ENCODE results near the gene NMD3. TPM values are rescaled to one million over a fixed set of nuclear protein-coding genes. Genes with fewer than 3 reads are reported as not detected.

NMD3 gene
- total RNA-seq, 1 donor from 2014 or later: 47.4 TPM

DNA sequence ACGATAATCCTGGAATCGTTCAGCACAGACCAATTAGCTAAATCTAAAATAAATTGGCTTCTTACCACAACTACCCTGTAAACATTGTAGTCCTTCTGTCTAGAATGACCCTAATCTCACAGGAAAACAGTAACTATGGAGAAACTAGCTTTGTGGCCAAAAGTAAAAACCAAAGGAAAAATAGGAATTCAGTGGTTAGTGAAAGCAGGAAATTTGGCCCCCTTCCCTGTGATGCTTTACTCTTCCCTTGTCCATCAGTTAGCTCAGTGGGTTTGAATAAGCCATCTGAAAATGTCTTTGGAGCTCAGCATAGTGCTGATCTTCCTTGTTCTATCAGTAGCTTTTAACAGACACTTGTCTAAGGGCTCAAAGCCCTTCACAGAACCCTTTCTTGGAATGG is 1.6 kb downstream of the NMD3 start:
- intact Hi-C loops (cut with DNase I): no loop called here
- ATAC-seq (ENCODE audit: poor library complexity) (no peak), DNase-seq (no peak)

DNA sequence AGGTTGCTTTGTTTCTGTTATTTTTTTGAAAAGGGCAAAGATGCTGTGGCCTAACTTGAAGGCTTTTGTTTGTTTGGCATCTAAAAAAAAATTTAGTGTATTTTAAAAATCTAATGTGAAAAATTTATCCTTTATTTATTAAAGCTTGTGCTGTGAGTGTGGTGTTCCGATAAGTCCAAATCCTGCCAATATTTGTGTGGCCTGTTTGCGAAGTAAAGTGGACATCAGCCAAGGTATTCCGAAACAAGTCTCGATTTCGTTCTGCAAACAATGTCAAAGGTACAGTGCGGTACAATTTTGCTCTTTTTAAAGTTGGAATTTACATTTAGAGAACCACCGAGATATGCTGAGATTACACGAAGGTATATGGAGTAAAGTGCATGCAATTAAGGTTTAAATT is 3.7 kb downstream of the NMD3 start:
- ATAC-seq (ENCODE audit: poor library complexity): no peak
- no peak for DNase-seq
- intact Hi-C loops (cut with DNase I): no loop called here

DNA sequence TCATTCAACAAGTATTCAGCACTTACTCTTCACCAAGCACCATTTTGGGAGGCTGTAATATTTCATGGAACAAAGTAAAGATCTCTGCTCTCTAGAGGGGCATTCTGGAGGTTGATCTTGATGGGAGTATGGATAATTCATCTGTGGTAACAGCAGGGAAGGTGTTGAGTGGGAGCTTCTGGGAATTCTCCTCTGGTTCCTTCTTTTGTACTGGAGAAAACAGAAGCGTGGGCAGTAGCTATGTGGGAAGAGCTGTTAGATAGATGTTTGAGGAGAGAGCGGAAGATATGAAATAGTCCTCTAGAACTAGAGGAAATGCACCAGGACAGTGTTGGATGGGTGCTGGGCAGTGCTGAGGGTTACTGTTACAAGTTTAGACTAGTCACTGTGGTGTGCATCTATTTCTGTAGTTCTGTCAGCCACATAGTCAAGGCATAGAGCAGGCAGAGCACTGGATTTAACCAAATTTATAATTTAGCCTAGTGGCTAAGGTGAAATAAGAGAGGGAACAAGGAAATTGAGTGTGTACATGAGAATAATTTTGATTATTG is 9.6 kb downstream of the NMD3 start:
- intact Hi-C loops (cut with DNase I): no loop called here
- ATAC-seq (ENCODE audit: poor library complexity) (peak; percentile 53), DNase-seq (no peak)

DNA sequence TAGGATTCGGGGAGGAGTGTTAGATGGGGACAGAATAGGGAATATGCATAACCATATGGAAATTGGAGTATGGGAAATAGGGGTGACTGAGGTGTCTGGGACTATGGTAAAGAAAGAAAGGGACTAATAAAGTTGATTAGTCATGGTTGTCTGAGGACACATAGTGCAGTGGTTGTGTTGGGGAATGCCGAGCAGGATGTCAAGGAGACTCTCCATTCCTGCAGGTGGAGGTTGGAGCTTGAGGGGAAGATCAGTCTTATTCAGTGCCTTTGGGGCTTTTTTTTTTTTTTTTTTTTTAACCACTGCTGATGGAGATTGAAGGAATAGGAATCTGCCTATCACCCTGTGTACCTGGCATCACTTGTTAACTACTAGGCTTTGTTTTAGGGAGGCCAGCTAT is 10.8 kb downstream of the NMD3 start:
- DNase-seq: no peak
- intact Hi-C loops (cut with DNase I): no loop called here
- no peak for ATAC-seq (ENCODE audit: poor library complexity)

DNA sequence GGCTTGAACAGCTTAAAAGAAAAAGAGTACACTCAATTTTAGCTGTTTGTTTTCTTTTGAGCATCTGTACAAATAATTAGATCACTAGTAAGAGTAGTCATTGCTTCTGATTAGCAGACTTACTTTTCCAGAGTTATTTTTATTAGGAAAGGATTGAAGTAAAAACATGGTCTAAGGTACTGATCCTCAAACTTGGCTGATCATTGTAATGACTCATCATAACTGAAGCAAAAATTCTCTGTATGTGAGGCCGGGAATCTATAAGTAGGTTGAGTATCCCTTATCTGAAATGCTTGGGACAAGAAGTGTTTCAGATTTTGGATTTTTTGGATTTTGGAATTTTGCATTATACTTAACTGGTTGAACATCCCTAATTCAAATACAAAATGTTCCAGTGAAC is 12.4 kb downstream of the NMD3 start:
- intact Hi-C loops (cut with DNase I): no loop called here
- no peak for DNase-seq

DNA sequence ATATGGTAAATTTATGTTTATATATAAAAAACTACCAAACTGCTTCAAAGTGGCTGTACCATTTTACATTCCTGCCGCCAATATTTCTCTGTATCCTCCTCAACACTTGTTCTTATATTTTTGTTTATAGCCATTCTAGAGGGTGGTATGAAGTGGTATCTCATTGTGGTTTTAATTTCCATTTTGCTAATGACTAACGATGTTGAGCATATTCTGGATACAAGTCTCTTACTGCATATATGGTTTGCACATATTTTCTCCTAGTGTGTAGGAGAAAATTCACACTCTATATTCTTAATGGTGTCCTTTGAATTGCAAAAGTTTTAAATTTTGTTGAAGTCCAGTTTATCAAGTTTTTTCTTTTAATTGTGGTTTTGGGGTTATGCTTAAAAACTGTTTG is 15.1 kb downstream of the NMD3 start:
- DNase-seq (no peak), ATAC-seq (ENCODE audit: poor library complexity) (no peak)
- intact Hi-C loops (cut with DNase I): no loop called here

More for the DNA sequence above, 12.4 kb downstream of the NMD3 start:
- ATAC-seq (ENCODE audit: poor library complexity): no peak

DNA sequence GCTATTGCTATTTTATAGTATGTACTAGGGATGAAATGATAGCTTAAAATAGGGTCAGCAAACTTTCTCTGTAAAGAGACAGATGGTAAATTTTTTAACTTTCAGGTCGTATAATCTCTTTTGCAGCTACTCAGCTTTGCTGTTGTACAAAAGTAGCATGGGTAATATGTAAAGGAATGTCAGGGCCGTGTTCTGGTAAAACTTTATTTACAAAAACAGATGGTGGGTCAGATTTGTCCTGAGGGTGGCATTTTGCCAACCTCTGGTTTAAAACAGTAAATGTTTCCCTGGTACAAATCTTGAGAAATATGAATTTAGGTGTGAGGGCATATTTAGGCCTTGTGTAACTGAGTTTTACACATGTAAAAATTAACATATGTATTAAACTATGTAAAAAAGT is 18.6 kb downstream of the NMD3 start:
- ATAC-seq (ENCODE audit: poor library complexity) (no peak), DNase-seq (no peak)
- intact Hi-C loops (cut with DNase I): no loop called here

DNA sequence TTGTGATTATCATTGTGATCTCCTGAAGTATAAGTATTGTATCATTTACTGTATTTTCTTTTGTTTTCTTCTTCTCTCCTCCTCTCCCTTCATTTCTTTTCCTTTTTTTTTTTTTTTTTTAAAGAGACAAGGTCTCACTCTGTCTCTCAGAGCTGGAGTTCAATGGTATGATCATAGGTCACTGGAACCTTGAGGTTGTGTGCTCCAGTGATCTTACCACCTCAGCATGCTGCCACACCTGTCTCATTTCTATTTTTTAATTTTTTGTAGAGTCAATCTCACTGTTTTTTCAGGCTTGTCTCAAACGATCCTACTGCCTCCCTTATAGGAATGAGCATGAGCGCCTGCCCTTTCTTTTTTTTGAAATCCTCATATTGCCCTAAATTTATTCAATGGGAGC is 23.4 kb downstream of the NMD3 start:
- ATAC-seq (ENCODE audit: poor library complexity) (no peak), DNase-seq (no peak)
- intact Hi-C loops (cut with DNase I): no loop called here

DNA sequence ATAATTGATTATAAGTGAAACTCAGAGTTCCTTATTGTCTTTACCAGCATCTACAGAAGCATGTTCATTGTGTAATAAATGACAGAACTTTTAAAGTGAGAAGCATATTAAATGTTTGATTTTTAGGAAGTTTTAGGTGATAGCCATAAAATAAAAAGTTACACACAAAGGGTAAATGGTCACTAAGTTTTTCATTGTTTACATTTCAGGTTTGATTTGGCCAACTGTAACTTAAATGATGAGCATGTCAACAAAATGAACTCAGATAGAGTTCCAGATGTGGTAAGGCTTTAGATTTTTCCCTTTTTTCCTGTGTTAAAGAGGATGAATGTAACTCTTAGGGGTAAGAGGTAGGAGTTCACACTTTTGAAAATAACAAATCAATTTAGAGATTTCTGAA is 25.9 kb downstream of the NMD3 start:
- intact Hi-C loops (cut with DNase I): no loop called here
- no peak for DNase-seq
- ATAC-seq (ENCODE audit: poor library complexity): no peak

DNA sequence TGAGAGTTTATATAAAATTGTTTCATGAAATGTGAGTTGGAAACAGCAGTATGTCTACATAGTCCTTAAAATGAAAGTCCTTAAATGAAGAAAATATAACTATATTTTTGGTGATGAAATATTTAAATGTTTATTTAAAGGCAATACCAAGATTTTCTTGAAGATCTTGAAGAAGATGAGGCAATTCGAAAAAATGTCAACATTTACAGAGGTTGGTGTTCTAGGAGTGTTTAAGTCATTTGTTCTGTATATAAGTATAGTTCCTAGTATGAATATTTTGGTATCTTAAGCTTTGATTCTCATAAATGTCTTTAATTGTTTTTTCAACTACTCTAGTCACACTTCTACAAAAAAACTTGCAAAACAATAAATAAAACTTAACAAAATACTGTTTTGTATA is 29.0 kb downstream of the NMD3 start:
- intact Hi-C loops (cut with DNase I): no loop called here
- DNase-seq: no peak
- ATAC-seq (ENCODE audit: poor library complexity): no peak

DNA sequence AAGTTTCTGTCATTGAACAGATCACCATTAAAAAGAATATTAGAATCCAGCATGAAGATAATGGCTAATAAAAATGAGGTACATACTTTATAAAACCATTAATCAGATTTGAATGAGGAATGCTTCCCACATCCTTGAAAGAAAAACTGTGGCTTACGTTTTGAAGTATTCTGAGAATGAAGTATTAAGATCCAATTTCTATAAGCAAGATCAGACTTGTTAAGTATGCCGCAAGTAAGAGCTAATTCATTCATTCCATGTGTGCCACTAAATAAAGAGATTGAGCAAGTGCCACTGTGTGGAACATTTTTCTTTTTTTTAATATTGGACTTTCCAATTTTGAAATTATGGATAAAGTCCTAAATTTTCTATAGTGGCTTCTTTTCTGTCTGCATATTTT is 30.6 kb downstream of the NMD3 start:
- DNase-seq: no peak
- intact Hi-C loops (cut with DNase I): no loop called here
- no peak for ATAC-seq (ENCODE audit: poor library complexity)

DNA sequence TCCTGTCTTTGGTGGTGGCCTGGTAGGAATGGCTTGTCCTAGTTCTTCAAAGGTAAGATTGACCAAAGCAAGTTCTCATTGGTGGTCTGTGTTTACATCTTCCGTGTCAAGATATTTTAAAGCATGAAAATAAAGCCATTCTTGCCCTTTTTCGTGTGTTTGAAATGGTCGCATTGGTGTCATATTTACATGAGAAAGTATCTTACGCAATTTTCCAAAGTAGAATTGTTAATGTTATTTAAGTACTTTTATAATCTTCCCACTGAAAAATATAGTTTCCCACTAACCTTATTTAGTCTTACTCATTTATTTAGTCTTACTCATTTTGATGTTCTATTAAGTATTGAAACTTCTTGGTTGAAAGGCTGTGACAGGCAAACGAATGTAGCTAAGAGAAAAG is 31.0 kb downstream of the NMD3 start:
- DNase-seq (no peak), ATAC-seq (ENCODE audit: poor library complexity) (no peak)
- intact Hi-C loops (cut with DNase I): no loop called here

DNA sequence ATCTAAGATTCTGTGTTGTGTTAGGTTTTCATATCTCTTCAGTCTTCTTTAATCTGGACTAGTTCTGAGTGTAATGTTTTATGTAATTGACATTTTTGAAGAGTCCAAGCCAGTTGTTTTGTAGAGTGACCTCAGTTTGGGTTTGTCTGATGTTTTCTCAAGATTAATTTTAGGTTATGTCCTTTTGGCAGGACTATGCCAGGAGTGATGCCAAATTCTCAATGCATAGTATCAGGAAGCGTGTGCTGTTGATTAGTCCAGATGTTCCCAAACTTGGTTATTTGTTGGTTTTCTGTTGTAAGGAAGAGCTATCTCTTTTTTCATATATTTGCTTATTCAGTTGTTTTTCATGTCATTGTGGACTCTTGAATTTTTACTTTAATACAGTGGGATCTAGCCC is 32.6 kb downstream of the NMD3 start:
- no peak for DNase-seq
- ATAC-seq (ENCODE audit: poor library complexity): peak; percentile 49
- intact Hi-C loops (cut with DNase I): no loop called here

DNA sequence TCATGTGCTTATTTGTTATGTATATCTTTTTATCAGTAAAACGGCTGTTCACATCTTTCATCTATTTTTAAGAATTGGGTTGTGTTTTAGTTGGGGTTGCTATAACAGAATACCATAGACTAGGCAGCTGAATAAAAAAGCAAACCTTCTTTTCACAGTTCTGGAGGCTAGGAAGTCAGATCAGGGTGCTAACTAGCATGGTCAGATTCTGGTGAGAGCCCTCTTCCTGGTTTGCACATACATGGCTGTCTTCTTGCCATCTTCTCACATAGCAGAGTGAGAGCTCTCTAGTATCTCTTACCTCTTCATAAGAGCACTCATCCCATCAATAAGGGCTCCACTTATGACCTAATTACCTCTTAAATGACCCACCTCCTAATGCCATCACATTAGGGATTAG is 33.8 kb downstream of the NMD3 start:
- intact Hi-C loops (cut with DNase I): no loop called here
- DNase-seq (no peak), ATAC-seq (ENCODE audit: poor library complexity) (no peak)

DNA sequence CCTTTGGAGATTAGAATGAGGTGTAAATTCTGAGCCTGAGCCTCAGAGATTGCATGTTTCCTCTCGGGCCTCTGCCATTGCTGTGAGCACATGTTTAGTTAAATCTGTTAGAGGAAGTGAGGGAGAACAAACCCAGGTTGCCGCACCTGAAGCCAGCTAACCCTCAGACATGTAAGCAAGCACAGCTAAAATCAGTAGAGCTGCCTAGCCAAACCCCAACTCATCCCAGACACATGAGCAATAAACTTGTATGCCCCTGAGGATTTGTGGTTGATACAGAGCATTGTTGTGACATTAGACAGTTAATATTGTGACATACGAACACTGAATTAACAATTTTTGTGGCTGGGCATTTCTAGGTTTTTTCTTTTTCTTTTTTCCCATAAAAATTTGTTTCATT is 41.9 kb downstream of the NMD3 start:
- ATAC-seq (ENCODE audit: poor library complexity): no peak
- intact Hi-C loops (cut with DNase I): no loop called here
- no peak for DNase-seq

DNA sequence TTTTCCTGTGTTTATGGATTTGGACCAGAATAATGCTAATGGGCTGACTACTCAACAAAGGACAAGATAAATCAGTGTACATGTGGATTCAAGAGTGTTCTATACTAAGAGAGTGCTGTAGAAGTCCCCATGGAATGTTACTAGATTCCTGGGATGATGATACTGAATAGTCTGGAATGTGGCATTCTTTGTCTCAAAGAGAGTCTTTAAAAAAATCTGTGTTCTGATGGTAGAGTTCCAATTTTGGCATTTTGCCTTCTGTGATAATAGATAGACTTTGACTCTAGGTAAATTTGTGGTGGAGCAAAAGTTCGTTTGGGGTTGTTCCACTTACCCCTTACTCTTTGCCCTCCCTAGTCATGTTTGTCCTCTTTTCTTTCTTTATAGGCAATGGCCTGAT is 43.7 kb downstream of the NMD3 start:
- ATAC-seq (ENCODE audit: poor library complexity): no peak
- no peak for DNase-seq
- intact Hi-C loops (cut with DNase I): no loop called here

DNA sequence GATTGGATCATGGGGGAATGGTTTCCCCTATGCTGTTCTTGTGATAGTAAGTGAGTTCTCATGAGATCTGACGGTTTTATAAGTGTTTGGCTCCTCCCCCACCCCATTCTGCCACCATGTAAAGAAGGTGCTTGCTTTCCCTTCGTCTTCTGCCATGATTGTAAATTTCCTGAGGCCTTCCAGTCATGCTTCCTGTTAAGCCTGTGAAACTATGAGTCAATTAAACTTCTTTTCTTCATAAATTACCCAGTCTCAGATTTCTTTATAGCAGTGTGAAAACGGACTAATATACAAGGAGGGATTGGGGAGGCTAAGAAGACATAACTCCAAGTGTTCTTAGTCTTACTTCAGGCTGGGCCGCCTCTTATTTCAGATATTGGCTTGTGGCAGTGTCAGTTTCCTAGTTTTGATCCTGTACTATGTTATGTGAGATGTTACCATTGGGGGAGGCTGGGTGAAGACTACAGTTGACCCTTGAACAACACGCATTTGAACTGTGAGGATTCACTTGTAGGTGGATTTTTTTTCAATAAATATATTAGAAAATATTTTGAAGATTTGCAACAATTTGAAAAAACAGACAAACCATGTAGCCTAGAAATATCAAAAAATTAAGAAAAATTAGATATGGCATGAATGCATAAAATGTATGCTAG is 44.9 kb downstream of the NMD3 start:
- no peak for ATAC-seq (ENCODE audit: poor library complexity)
- no peak for DNase-seq
- intact Hi-C loops (cut with DNase I): no loop called here

DNA sequence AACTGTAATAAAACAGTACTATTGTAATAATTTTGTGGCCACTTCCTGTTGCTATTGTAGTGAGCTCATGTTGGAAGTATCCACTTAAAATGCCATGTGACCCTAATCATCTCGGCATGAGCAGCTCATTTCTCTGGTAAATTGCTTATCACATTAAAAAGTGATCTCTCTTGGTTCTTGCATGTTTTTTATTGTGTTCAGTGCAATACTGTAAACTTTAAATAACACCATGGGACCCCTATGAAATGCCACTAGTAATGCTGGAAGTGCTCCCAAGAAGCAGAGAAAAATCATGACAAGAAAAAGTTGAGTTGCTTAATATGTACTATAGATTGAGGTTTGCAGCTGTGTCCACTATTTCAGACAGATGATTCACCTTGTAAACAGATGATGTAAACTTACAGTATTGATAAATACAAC is 45.6 kb downstream of the NMD3 start:
- ATAC-seq (ENCODE audit: poor library complexity): no peak
- no peak for DNase-seq
- intact Hi-C loops (cut with DNase I): no loop called here

DNA sequence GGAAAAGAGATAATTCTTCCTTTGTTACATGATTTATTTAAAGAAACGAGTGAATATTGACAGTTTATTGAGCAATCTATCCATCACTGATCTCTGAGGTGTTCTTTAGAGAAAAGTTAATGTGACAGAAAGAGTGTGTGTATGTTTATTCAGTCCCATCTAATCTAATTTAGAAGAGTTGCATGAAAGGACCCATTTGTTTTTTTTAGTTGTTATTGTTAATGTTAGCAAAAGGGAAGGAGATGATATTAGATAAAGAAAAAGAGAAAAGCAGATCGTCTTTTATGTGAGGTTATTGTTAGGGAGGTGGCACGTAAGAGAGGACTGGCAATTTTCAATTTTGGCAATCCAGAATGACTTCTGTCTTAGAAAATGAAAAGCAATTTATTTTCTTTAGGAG is 46.5 kb downstream of the NMD3 start:
- intact Hi-C loops (cut with DNase I): no loop called here
- ATAC-seq (ENCODE audit: poor library complexity): no peak
- no peak for DNase-seq

DNA sequence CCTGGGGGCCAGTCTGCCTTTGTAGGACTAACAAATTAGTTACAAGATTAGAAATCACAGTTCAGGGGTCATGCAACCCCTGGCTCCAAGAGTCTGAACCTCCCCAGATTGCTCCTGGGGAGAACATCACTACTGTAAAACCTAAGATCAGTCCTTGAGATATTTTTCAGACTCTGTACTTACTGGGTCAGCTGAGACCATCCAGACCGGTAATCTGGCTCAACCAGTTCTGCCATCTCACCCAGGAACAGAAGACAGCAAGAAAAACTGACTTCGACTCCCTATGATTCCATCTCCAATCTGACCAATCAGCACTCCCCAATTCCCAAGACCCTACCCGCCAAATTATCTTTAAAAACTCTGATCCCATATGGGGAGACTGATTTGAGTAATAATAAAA is 47.5 kb downstream of the NMD3 start:
- intact Hi-C loops (cut with DNase I): no loop called here
- ATAC-seq (ENCODE audit: poor library complexity) (no peak), DNase-seq (no peak)

DNA sequence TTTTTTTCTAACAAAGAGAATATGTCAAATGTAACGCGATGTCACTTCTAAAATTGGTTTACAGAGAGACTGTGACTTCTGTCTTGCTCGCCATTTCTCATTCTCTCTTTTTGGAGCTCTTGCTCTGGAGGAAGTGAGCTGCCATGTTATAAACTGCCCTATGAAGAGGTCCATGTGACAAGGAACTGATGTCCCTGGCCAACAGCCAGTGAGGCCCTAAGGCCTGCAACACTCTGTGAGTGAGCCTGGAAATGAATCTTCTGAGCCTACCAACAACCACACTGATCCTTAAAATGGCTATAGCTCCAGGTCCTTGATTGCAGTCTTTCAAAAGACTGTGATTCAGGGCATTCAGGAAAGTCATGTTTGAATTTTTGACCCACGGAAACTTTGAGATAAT is 49.9 kb downstream of the NMD3 start:
- DNase-seq (no peak), ATAC-seq (ENCODE audit: poor library complexity) (peak; percentile 53)
- intact Hi-C loops (cut with DNase I): no loop called here

Data from Right ventricle myocardium superior (tissue), 1 donor.